ENCODE measurements around the gene NINL.

- no peak for TF ChIP-seq CTCF (IDR thresholded peaks at IDR 0.05; ENCODE audit: low read depth, low read length, missing input control)
- TF ChIP-seq YY1 (IDR thresholded peaks at IDR 0.05): no peak
- TF ChIP-seq REST (IDR thresholded peaks at IDR 0.05): no peak
- TF ChIP-seq GABPA (IDR thresholded peaks at IDR 0.05 in 1 of 2, conservative IDR thresholded peaks at IDR 0.05 in 1 of 2): no peak
- TF ChIP-seq TAF1 (conservative IDR thresholded peaks at IDR 0.05): no peak
- no peak for TF ChIP-seq ZBTB33 (IDR thresholded peaks at IDR 0.05)
- no peak for TF ChIP-seq RXRA (IDR thresholded peaks at IDR 0.05)
- no peak for TF ChIP-seq SP1 (IDR thresholded peaks at IDR 0.05)
- no peak for TF ChIP-seq JUND (IDR thresholded peaks at IDR 0.05)
- TF ChIP-seq RAD21 (IDR thresholded peaks at IDR 0.05): no peak
- TF ChIP-seq FOXA2 (IDR thresholded peaks at IDR 0.05): no peak
- no peak for TF ChIP-seq MAX (IDR thresholded peaks at IDR 0.05)
Measured at GRCh38 chr20:25579081-25579770, 6.1 kb downstream of the NINL start.

All from liver (tissue), 3 donors.